Measurements from ENCODE around the gene HECTD4.

DNA sequence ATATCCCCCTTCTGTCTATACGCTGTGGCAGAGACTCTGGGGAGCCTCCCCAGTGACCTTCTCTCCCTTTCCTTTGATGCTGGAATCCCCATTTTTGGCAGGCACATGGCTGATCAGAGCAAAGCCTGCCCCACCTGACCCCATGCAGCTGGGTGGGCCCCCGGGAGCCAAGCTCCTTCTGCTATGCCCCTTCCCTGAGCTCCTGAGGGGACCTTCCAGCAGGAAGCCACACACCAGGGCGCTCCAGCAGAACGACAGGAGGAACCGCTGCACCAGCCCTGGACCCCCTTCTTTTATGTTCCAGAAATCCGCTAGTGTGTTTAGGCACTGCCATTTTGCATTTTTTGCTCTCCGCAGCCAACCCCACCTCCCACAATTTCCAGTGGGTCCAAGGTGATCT lies 212.3 kb downstream of the HECTD4 start:
- TF ChIP-seq, protein P1, sequence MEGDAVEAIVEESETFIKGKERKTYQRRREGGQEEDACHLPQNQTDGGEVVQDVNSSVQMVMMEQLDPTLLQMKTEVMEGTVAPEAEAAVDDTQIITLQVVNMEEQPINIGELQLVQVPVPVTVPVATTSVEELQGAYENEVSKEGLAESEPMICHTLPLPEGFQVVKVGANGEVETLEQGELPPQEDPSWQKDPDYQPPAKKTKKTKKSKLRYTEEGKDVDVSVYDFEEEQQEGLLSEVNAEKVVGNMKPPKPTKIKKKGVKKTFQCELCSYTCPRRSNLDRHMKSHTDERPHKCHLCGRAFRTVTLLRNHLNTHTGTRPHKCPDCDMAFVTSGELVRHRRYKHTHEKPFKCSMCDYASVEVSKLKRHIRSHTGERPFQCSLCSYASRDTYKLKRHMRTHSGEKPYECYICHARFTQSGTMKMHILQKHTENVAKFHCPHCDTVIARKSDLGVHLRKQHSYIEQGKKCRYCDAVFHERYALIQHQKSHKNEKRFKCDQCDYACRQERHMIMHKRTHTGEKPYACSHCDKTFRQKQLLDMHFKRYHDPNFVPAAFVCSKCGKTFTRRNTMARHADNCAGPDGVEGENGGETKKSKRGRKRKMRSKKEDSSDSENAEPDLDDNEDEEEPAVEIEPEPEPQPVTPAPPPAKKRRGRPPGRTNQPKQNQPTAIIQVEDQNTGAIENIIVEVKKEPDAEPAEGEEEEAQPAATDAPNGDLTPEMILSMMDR (IDR thresholded peaks at IDR 0.05; ENCODE audit: poor library complexity, severe bottlenecking) = no peak
- TF ChIP-seq TAF1 (IDR thresholded peaks at IDR 0.05; ENCODE audit: low read depth) = no peak
- TF ChIP-seq RAD21 (conservative IDR thresholded peaks at IDR 0.05) = no peak
- no peak for TF ChIP-seq POLR2AphosphoS5 (IDR thresholded peaks at IDR 0.05)
- no peak for TF ChIP-seq EP300 (conservative IDR thresholded peaks at IDR 0.05; ENCODE audit: poor library complexity, severe bottlenecking)
- no peak for TF ChIP-seq EZH2 (IDR thresholded peaks at IDR 0.05; ENCODE audit: borderline replicate concordance, insufficient read depth, low read length, poor library complexity, severe bottlenecking)
- TF ChIP-seq MXI1 (conservative IDR thresholded peaks at IDR 0.05; ENCODE audit: poor library complexity, severe bottlenecking) = no peak
- TF ChIP-seq SMC3 (conservative IDR thresholded peaks at IDR 0.05; ENCODE audit: poor library complexity) = no peak

Measured in neural cell (in vitro differentiated cells).